ENCODE results near the gene SULT1C3. TPM values are rescaled to one million over a fixed set of nuclear protein-coding genes. Genes with fewer than 3 reads are reported as not detected.

The SULT1C3 gene
- total and polyA plus RNA-seq, 2 donors (not counting 1 experiment from before 2014, with no cell fraction given): not detected

DNA sequence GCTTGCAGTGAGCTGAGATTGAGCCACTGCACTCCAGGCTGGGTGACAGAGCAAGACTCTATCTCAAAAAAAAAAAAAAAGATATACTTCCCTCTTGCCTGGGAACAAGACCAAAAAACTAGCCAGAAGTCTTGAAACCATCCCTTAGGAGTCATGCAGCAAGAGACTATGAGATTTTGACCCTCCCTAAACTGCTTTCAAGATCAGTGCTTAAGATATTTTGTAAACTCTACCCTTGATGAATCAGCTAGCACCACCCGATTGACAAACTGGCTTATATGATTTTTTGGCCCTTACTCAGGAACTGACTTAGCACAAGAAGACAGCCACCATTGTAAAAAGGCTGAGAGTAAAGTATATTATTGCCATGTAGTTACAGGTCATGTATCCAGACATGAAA, 3.8 kb downstream of the SULT1C3 start:
- Histone ChIP-seq H3K4me2 (replicated peaks; ENCODE audit: low read depth, low read length, poor library complexity, severe bottlenecking) (no peak overlapping the region), H4K20me1 (ENCODE audit: control insufficient read depth, insufficient read depth, low read length, poor library complexity, severe bottlenecking) (no peaks in the 10 kb centered on the region), H3K36me3 (replicated peaks in 1 of 2; ENCODE audit: control extremely low read depth in 1 of 2, control insufficient read depth in 1 of 2, extremely low read depth in 1 of 2, insufficient read depth in 2 of 2, low read length in 1 of 2) (no peaks in the 10 kb centered on the region), H2AFZ (ENCODE audit: insufficient read depth, low read depth, low read length, poor library complexity, severe bottlenecking) (no peak overlapping the region), H3K79me2 (ENCODE audit: control insufficient read depth, insufficient read depth, low read length) (no peaks in the 10 kb centered on the region), H3K4me3 (ENCODE audit: control extremely low read depth in 1 of 5, extremely low read depth in 1 of 5, insufficient read depth in 1 of 5, low read depth in 2 of 5, low read length in 4 of 5) (no peak overlapping the region), H3K9ac (ENCODE audit: low read length) (no peak overlapping the region), H3K27ac (ENCODE audit: low read length in 2 of 2) (no peak overlapping the region), H3K27me3 (replicated peaks in 1 of 4; ENCODE audit: control extremely low read depth in 1 of 4, control insufficient read depth in 3 of 4, insufficient read depth in 4 of 4, low read length in 3 of 4) (peaks cover 0 to 3% (median 0%) of the 10 kb centered on the region in 4 experiments), H3K4me1 (ENCODE audit: control insufficient read depth in 2 of 2, insufficient read depth in 2 of 2, low read length in 2 of 2) (no peaks in the 10 kb centered on the region), H3K9me3 (ENCODE audit: control extremely low read depth in 1 of 3, control insufficient read depth in 2 of 3, insufficient read depth in 1 of 3, low read length in 2 of 3) (no peaks in the 10 kb centered on the region)
- ChIA-PET CTCF (no interaction called here), POLR2A (no interaction called here)
- ATAC-seq (ENCODE audit: low read depth) (no peak), DNase-seq (no peak)
- Mint-ChIP-seq H3K27me3 (peaks cover 2% of the 10 kb centered on the region), H3K4me3 (no peak overlapping the region), H3K27ac (no peak overlapping the region), H3K9me3 (ENCODE audit: insufficient read depth) (peaks cover 5% of the 10 kb centered on the region), H3K4me1 (no peaks in the 10 kb centered on the region)
- intact Hi-C loops (cut with micrococcal nuclease): no loop called here
- WGBS (ENCODE audit: insufficient coverage): no CpG with 5 or more reads among the region's 1 CpG
- TF ChIP-seq, protein P1, sequence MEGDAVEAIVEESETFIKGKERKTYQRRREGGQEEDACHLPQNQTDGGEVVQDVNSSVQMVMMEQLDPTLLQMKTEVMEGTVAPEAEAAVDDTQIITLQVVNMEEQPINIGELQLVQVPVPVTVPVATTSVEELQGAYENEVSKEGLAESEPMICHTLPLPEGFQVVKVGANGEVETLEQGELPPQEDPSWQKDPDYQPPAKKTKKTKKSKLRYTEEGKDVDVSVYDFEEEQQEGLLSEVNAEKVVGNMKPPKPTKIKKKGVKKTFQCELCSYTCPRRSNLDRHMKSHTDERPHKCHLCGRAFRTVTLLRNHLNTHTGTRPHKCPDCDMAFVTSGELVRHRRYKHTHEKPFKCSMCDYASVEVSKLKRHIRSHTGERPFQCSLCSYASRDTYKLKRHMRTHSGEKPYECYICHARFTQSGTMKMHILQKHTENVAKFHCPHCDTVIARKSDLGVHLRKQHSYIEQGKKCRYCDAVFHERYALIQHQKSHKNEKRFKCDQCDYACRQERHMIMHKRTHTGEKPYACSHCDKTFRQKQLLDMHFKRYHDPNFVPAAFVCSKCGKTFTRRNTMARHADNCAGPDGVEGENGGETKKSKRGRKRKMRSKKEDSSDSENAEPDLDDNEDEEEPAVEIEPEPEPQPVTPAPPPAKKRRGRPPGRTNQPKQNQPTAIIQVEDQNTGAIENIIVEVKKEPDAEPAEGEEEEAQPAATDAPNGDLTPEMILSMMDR (IDR thresholded peaks at IDR 0.05): no peak
- no peak for TF ChIP-seq EZH2 (IDR thresholded peaks at IDR 0.05; ENCODE audit: borderline replicate concordance, insufficient read depth, low read depth, low read length, poor library complexity, severe bottlenecking)

DNA sequence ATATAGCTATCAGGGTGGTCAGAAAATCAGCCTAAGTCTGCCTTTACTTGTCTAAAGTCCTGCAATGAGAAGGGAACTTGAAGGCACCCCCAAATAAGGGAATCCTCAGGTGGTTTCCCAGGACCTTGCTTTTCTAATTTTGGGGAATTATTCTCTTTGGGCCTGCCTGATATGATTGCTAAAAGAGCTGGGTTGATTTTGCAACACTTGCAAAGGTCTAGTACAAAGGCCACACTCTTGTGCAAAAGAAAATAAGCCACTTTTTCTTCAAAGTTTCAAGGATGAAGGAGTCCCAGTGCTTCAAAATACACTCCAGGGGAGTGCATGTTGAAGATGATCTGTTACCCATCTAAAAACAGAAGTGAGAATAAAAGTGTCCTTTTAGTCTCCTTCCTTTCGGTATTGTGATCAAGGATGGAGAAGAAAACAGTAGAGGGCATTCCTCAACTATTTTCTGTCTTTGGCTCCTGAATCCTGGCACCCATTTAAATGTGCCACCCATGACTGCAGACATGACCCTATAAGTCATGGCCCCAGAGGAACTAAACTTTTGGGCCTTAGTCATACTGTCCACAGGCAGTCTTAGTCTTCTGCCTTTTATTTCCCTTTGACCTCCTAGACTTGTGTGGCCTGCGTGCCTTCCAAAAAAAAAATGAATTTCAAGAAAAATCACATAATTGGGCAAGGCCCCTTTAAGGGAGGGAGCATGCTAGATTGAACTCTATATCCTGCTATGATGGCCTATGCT, 5.1 kb downstream of the SULT1C3 start:
- Histone ChIP-seq H2AFZ (ENCODE audit: insufficient read depth, low read depth, low read length, poor library complexity, severe bottlenecking) (no peak overlapping the region), H3K36me3 (replicated peaks in 1 of 2; ENCODE audit: control extremely low read depth in 1 of 2, control insufficient read depth in 1 of 2, extremely low read depth in 1 of 2, insufficient read depth in 2 of 2, low read length in 1 of 2) (no peaks in the 10 kb centered on the region), H3K27me3 (replicated peaks in 1 of 4; ENCODE audit: control extremely low read depth in 1 of 4, control insufficient read depth in 3 of 4, insufficient read depth in 4 of 4, low read length in 3 of 4) (peaks cover 0 to 3% (median 0%) of the 10 kb centered on the region in 4 experiments), H3K27ac (ENCODE audit: low read length in 2 of 2) (no peak overlapping the region), H3K4me2 (replicated peaks; ENCODE audit: low read depth, low read length, poor library complexity, severe bottlenecking) (no peak overlapping the region), H3K4me1 (ENCODE audit: control insufficient read depth in 2 of 2, insufficient read depth in 2 of 2, low read length in 2 of 2) (no peaks in the 10 kb centered on the region), H3K9me3 (ENCODE audit: control extremely low read depth in 1 of 3, control insufficient read depth in 2 of 3, insufficient read depth in 1 of 3, low read length in 2 of 3) (no peaks in the 10 kb centered on the region), H3K79me2 (ENCODE audit: control insufficient read depth, insufficient read depth, low read length) (no peaks in the 10 kb centered on the region), H3K4me3 (ENCODE audit: control extremely low read depth in 1 of 5, extremely low read depth in 1 of 5, insufficient read depth in 1 of 5, low read depth in 2 of 5, low read length in 4 of 5) (no peak overlapping the region), H3K9ac (ENCODE audit: low read length) (no peak overlapping the region), H4K20me1 (ENCODE audit: control insufficient read depth, insufficient read depth, low read length, poor library complexity, severe bottlenecking) (no peaks in the 10 kb centered on the region)
- no peak for ATAC-seq (ENCODE audit: low read depth)
- Mint-ChIP-seq H3K27me3 (no peaks in the 10 kb centered on the region), H3K27ac (no peak overlapping the region), H3K9me3 (ENCODE audit: insufficient read depth) (peaks cover 5% of the 10 kb centered on the region), H3K4me3 (no peak overlapping the region), H3K4me1 (no peaks in the 10 kb centered on the region)
- CTCF ChIA-PET: no interaction called here
- POLR2A ChIA-PET: no interaction called here
- 67% methylated on average over 1 of the region's 2 CpGs for WGBS (ENCODE audit: insufficient coverage)
- no peak for DNase-seq
- intact Hi-C loops (cut with micrococcal nuclease): no loop called here
- no peak for TF ChIP-seq EZH2 (IDR thresholded peaks at IDR 0.05; ENCODE audit: borderline replicate concordance, insufficient read depth, low read depth, low read length, poor library complexity, severe bottlenecking)
- TF ChIP-seq, protein P1 (IDR thresholded peaks at IDR 0.05): no peak
